Left hindlimb (tissue), 1 donor: ENCODE measurements around the gene DIO3.
"Not testable (repeated sequence)": the region's sequence is repeated elsewhere in the genome, so short reads cannot be mapped to it uniquely, and the experiment has no call there.

ENCODE experiments used
- DNase-seq: peaks from one replicate; pipeline ENCODE4 v3.0.0-alpha.2; 2018

DIO3 gene

GRCh38 chr14:101559624-101560533 lies 1.4 kb upstream of the DIO3 start:
- DNase-seq, result peak; percentile 54

- DNase-seq, result no peak
Measured at GRCh38 chr14:101560534-101561113, 671 bp upstream of the DIO3 start.

GRCh38 chr14:101561897-101562490 lies 699 bp downstream of the DIO3 start:
- DNase-seq, result no peak

- DNase-seq, result no peak
Measured at GRCh38 chr14:101562659-101563351, 1.5 kb downstream of the DIO3 start.

- no peak for DNase-seq
Measured at GRCh38 chr14:101563352-101563653, 2.0 kb downstream of the DIO3 start.

GRCh38 chr14:101563654-101564443 lies 2.6 kb downstream of the DIO3 start:
- DNase-seq, result no peak

GRCh38 chr14:101564444-101564776 lies 3.1 kb downstream of the DIO3 start:
- DNase-seq, result no peak

- no peak for DNase-seq
Measured at GRCh38 chr14:101564819-101565698, 3.8 kb downstream of the DIO3 start.

- no peak for DNase-seq
Measured at GRCh38 chr14:101567252-101567651, 6.0 kb downstream of the DIO3 start.

- DNase-seq, result no peak
Measured at GRCh38 chr14:101571004-101571403, 9.7 kb downstream of the DIO3 start.

GRCh38 chr14:101572526-101572925 lies 11.2 kb downstream of the DIO3 start:
- not testable (repeated sequence) for DNase-seq

GRCh38 chr14:101573289-101573688 lies 12.0 kb downstream of the DIO3 start:
- no peak for DNase-seq

- peak; percentile 15 for DNase-seq
Measured at GRCh38 chr14:101575581-101575980, 14.3 kb downstream of the DIO3 start.

- peak; percentile 4 for DNase-seq
Measured at GRCh38 chr14:101577221-101577909, 16.1 kb downstream of the DIO3 start.

- no peak for DNase-seq
Measured at GRCh38 chr14:101578489-101578888, 17.2 kb downstream of the DIO3 start.

- DNase-seq, result no peak
Measured at GRCh38 chr14:101579372-101580080, 18.2 kb downstream of the DIO3 start.

GRCh38 chr14:101581806-101582205 lies 20.5 kb downstream of the DIO3 start:
- no peak for DNase-seq

- no peak for DNase-seq
Measured at GRCh38 chr14:101582294-101582693, 21.0 kb downstream of the DIO3 start.

- no peak for DNase-seq
Measured at GRCh38 chr14:101583006-101583714, 21.9 kb downstream of the DIO3 start.

GRCh38 chr14:101583715-101584054 lies 22.4 kb downstream of the DIO3 start:
- no peak for DNase-seq
